Caco-2 (cell line): Measurements from ENCODE around the gene REPS1. TPM values are rescaled to one million over a fixed set of nuclear protein-coding genes. Genes with fewer than 3 reads are reported as not detected.

Experiments
- BruUV-seq: library from RNA; stranded (reverse); fragments of 400-500 nt; replicated peaks from 2 replicates; lab custom pipeline; 2021; lab: Mats Ljungman, UMichigan
- CTCF ChIA-PET: fragments of 300-600 bp; sonication (Branson Sonifier 250); formaldehyde crosslinking; loops from one replicate; lab custom pipeline; 2022; ENCODE audit warnings: antibody characterized with exemption; lab: Charles Lee
- POLR2A ChIA-PET: fragments of 300-600 bp; sonication (Branson Sonifier 250); formaldehyde crosslinking; loops from one replicate; lab custom pipeline; 2022; ENCODE audit warnings: antibody characterized with exemption; lab: Charles Lee
- DNase-seq, 2 experiments: peaks; one replicate each; pipeline versions ENCODE4 v3.0.0 to v3.0.0-alpha.2; 2020 to 2022
- H3K27me3 ChIP-seq: replicated peaks from 2 replicates; pipeline ENCODE4 v1.6.0; 2011; ENCODE audit warnings: low read length; ENCODE audit not compliant: control insufficient read depth, insufficient read depth
- H3K36me3 ChIP-seq: 2 replicates; pipeline ENCODE4 v1.5.1; 2011; ENCODE audit warnings: low read length; ENCODE audit not compliant: control insufficient read depth, insufficient read depth
- H3K4me1 ChIP-seq: fragments of 250-450 bp; sonication (Bioruptor Pico); 2 replicates; pipeline ENCODE4 v1.5.1; 2020; ENCODE audit warnings: mild to moderate bottlenecking
- H3K4me3 ChIP-seq: 2 replicates; pipeline ENCODE4 v1.5.1; 2011; ENCODE audit warnings: low read depth, mild to moderate bottlenecking, control low read depth, low read length
- H3K9me3 ChIP-seq: fragments of 250-450 bp; sonication (Bioruptor Pico); 2 replicates; pipeline ENCODE4 v1.5.1; 2020; ENCODE audit warnings: mild to moderate bottlenecking, moderate library complexity
- H3K27ac Mint-ChIP-seq: one replicate; pipeline ENCODE4 v1.8.0; 2022; ENCODE audit warnings: mixed read lengths; ENCODE audit not compliant: unreplicated experiment
- H3K27me3 Mint-ChIP-seq: one replicate; pipeline ENCODE4 v1.8.0; 2022; ENCODE audit warnings: mixed read lengths; ENCODE audit not compliant: insufficient read depth, unreplicated experiment
- H3K36me3 Mint-ChIP-seq: one replicate; pipeline ENCODE4 v1.8.0; 2022; ENCODE audit warnings: mild to moderate bottlenecking, mixed read lengths; ENCODE audit not compliant: insufficient read depth, unreplicated experiment
- H3K4me1 Mint-ChIP-seq: one replicate; pipeline ENCODE4 v1.8.0; 2022; ENCODE audit warnings: low read depth, mixed read lengths; ENCODE audit not compliant: unreplicated experiment
- H3K4me3 Mint-ChIP-seq: one replicate; pipeline ENCODE4 v1.8.0; 2022; ENCODE audit warnings: mild to moderate bottlenecking, moderate library complexity, mixed read lengths; ENCODE audit not compliant: unreplicated experiment
- H3K9me3 Mint-ChIP-seq: one replicate; pipeline ENCODE4 v1.8.0; 2022; ENCODE audit warnings: mixed read lengths; ENCODE audit not compliant: unreplicated experiment
- CTCF ChIP-seq, 2 experiments: fragments of 200-600 bp in 1 of 2; IDR thresholded peaks; 1 replicate in 1 of 2; 2 replicates in 1 of 2; pipeline versions ENCODE4 v1.5.1 to v1.8.0; 2011 to 2022; ENCODE audit warnings: antibody characterized with exemption in 1 of 2, control low read depth in 1 of 2, inconsistent platforms in 1 of 2, low read depth in 1 of 2, low read length in 1 of 2, mild to moderate bottlenecking in 1 of 2, moderate library complexity in 1 of 2; ENCODE audit not compliant: insufficient read depth in 1 of 2, severe bottlenecking in 1 of 2, unreplicated experiment in 1 of 2
- intact Hi-C: fragments of 100-400 bp; cut with micrococcal nuclease; formaldehyde crosslinking; loops from one replicate; pipeline ENCODE4 v1.10.0; 2022; ENCODE audit not compliant: unreplicated experiment
- total RNA-seq: library from RNA; stranded (reverse); gene quantifications from 2 replicates; pipeline ENCODE4 v1.2.3, GENCODE V29; 2022

REPS1 gene
- total RNA-seq, 1 experiment from 2014 or later: 74.1 TPM

DNA sequence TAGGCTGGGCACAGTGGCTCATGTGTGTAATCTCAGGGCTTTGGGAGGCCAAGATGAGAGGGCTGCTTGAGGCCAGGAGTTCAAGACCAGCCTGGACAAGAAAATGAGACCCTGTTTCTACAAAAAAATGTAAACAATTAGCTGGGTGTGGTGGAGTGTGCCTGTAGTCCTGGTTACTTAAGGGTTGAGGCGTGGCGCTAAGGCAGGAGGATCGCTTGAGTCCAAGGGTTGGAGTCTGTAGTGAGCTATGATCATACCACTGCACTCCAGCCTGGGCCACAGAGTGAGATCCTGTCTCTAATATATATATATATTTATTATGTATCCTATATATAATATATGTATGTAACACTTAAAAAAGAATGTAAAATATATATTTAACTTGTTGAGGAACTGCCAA, 32.6 kb upstream of the REPS1 start:
- DNase-seq: peak in 1 of 2 experiments; percentile 16

GRCh38 chr6:139019722-139020121, 31.7 kb upstream of the REPS1 start:
- Histone ChIP-seq H3K27me3 (no peaks in the 10 kb centered on the region), H3K9me3 (no peaks in the 10 kb centered on the region), H3K4me1 (peaks cover 12% of the 10 kb centered on the region; the same call in 1 of the 2 replicates), H3K36me3 (no peaks in the 10 kb centered on the region), H3K4me3 (no peak overlapping the region)
- ChIA-PET POLR2A (no interaction called here), CTCF (no interaction called here)
- Mint-ChIP-seq H3K4me3 (no peak overlapping the region), H3K27me3 (no peaks in the 10 kb centered on the region), H3K27ac (no peak overlapping the region), H3K9me3 (no peaks in the 10 kb centered on the region), H3K36me3 (peaks cover 4% of the 10 kb centered on the region), H3K4me1 (peaks cover 23% of the 10 kb centered on the region)
- DNase-seq: no peak
- intact Hi-C loops: no loop called here
- TF ChIP-seq CTCF (IDR thresholded peaks at IDR 0.05; ENCODE audit: insufficient read depth in 1 of 2, low read depth in 1 of 2, low read length in 1 of 2, severe bottlenecking in 1 of 2, unreplicated experiment in 1 of 2): no peak
- BruUV-seq: no TSS peak

More for the DNA sequence above, 32.6 kb upstream of the REPS1 start:
- H3K9me3 ChIP-seq: no peaks in the 10 kb centered on the region
- peaks cover 12% of the 10 kb centered on the region; the same call in 1 of the 2 replicates for H3K4me1 ChIP-seq
- H3K4me3 ChIP-seq: no peak overlapping the region
- ChIA-PET CTCF (no interaction called here), POLR2A (no interaction called here)
- Mint-ChIP-seq H3K4me3 (no peak overlapping the region), H3K27me3 (no peaks in the 10 kb centered on the region), H3K36me3 (peaks cover 4% of the 10 kb centered on the region), H3K27ac (no peak overlapping the region), H3K4me1 (peaks cover 23% of the 10 kb centered on the region), H3K9me3 (no peaks in the 10 kb centered on the region)
- no TSS peak for BruUV-seq
- H3K27me3 ChIP-seq: no peaks in the 10 kb centered on the region
- no peaks in the 10 kb centered on the region for H3K36me3 ChIP-seq
- TF ChIP-seq CTCF (IDR thresholded peaks at IDR 0.05; ENCODE audit: insufficient read depth in 1 of 2, low read depth in 1 of 2, low read length in 1 of 2, severe bottlenecking in 1 of 2, unreplicated experiment in 1 of 2): no peak
- intact Hi-C loops: no loop called here

GRCh38 chr6:139017227-139017626, 29.2 kb upstream of the REPS1 start:
- no peaks in the 10 kb centered on the region for H3K27me3 Mint-ChIP-seq
- BruUV-seq: no TSS peak

More at GRCh38 chr6:139017227-139017626, 29.2 kb upstream of the REPS1 start:
- Mint-ChIP-seq H3K4me1 (peaks cover 27% of the 10 kb centered on the region), H3K9me3 (no peaks in the 10 kb centered on the region), H3K27ac (no peak overlapping the region), H3K4me3 (no peak overlapping the region), H3K36me3 (no peaks in the 10 kb centered on the region)
- Histone ChIP-seq H3K9me3 (no peaks in the 10 kb centered on the region), H3K4me3 (no peak overlapping the region), H3K4me1 (0 out of 2 replicates have a peak, but pooled peaks cover 4% of the 10 kb centered on the region), H3K27me3 (no peaks in the 10 kb centered on the region), H3K36me3 (no peaks in the 10 kb centered on the region)
- no peak for TF ChIP-seq CTCF (IDR thresholded peaks at IDR 0.05; ENCODE audit: insufficient read depth in 1 of 2, low read depth in 1 of 2, low read length in 1 of 2, severe bottlenecking in 1 of 2, unreplicated experiment in 1 of 2)
- intact Hi-C loops: no loop called here
- DNase-seq: no peak
- ChIA-PET POLR2A (no interaction called here), CTCF (no interaction called here)
